BE2C (cell line): ENCODE results near the gene ZNF195. TPM values are rescaled to one million over a fixed set of nuclear protein-coding genes. Genes with fewer than 3 reads are reported as not detected.
"Not testable (repeated sequence)": the region's sequence is repeated elsewhere in the genome, so short reads cannot be mapped to it uniquely, and the experiment has no call there.

Source experiments
- DNase-seq: peaks from one replicate; pipeline ENCODE4 v3.0.0-alpha.2; 2020
- H3K27me3 ChIP-seq: fragments of 250-450 bp; sonication (Bioruptor Pico); 2 replicates; pipeline ENCODE4 v1.5.1; 2020; ENCODE audit warnings: mild to moderate bottlenecking
- H3K36me3 ChIP-seq: fragments of 250-450 bp; sonication (Bioruptor Pico); 2 replicates; pipeline ENCODE4 v1.5.1; 2020; ENCODE audit warnings: mild to moderate bottlenecking
- H3K4me1 ChIP-seq: fragments of 250-450 bp; sonication (Bioruptor Pico); 2 replicates; pipeline ENCODE4 v1.5.1; 2020
- H3K4me3 ChIP-seq: 2 replicates; pipeline ENCODE4 v1.5.1; 2011; ENCODE audit warnings: low read depth, low read length
- H3K9me3 ChIP-seq: fragments of 250-450 bp; sonication (Bioruptor Pico); 2 replicates; pipeline ENCODE4 v1.5.1; 2020
- polyA plus RNA-seq: library from polyadenylated mRNA; unstranded; fragments of >200 nt; gene quantifications from one replicate; pipeline ENCODE4 v1.2.1, GENCODE V29; 2012; ENCODE audit warnings: low read depth, missing spikeins; ENCODE audit not compliant: insufficient read length, insufficient read depth
- TF ChIP-seq, protein P1 (sequence below): IDR thresholded peaks from 2 replicates; pipeline ENCODE4 v1.5.1; 2012; ENCODE audit warnings: mild to moderate bottlenecking, low read depth, low read length

The ZNF195 gene
- 20.1 TPM for polyA plus RNA-seq

GRCh38 chr11:3378426-3379423 is at the start of gene ZNF195:
Gene ZNF195 (minus strand): TSS chr11:3379146. CDS start chr11:3379040, 106 bp downstream.
- TF ChIP-seq, protein P1, sequence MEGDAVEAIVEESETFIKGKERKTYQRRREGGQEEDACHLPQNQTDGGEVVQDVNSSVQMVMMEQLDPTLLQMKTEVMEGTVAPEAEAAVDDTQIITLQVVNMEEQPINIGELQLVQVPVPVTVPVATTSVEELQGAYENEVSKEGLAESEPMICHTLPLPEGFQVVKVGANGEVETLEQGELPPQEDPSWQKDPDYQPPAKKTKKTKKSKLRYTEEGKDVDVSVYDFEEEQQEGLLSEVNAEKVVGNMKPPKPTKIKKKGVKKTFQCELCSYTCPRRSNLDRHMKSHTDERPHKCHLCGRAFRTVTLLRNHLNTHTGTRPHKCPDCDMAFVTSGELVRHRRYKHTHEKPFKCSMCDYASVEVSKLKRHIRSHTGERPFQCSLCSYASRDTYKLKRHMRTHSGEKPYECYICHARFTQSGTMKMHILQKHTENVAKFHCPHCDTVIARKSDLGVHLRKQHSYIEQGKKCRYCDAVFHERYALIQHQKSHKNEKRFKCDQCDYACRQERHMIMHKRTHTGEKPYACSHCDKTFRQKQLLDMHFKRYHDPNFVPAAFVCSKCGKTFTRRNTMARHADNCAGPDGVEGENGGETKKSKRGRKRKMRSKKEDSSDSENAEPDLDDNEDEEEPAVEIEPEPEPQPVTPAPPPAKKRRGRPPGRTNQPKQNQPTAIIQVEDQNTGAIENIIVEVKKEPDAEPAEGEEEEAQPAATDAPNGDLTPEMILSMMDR: no peak
- H3K27me3 ChIP-seq: no peaks in the 10 kb centered on the region
- DNase-seq: peak; percentile 95
- H3K4me1 ChIP-seq: no peaks in the 10 kb centered on the region
- H3K36me3 ChIP-seq: peaks cover 31% of the 10 kb centered on the region
- no peaks in the 10 kb centered on the region for H3K9me3 ChIP-seq
- peak within 1 kb of the TSS; percentile 88 for H3K4me3 ChIP-seq

DNA sequence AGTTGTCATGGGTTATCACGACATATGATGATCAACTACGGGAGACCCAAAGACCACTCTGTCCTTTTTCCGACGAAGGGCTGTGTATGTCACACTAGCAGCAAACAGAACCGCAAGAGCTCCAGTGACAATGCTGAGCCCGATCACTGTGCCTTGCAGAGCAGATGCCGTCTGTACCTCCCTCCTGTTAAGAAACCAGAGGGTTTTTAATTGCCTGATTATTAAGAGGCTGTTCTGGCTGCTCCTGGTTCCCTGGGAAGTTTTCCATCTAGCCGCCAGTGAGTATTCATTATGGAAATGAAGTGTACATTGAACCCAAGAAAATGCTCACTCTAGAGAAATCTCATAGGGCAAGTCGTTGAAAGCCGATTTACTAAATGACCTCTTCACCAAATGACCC is 49.1 kb upstream of the ZNF195 start:
- DNase-seq: peak; percentile 43
- not testable (repeated sequence) for H3K9me3 ChIP-seq, H3K27me3 ChIP-seq, H3K36me3 ChIP-seq, H3K4me1 ChIP-seq
- H3K4me3 ChIP-seq: peak overlapping the region; percentile 11; the same call in 1 of the 2 replicates

- peak; percentile 31 for DNase-seq
- H3K9me3 ChIP-seq, H3K27me3 ChIP-seq, H3K4me3 ChIP-seq, H3K36me3 ChIP-seq, H3K4me1 ChIP-seq: not testable (repeated sequence)
Measured at GRCh38 chr11:3426541-3426940, 47.6 kb upstream of the ZNF195 start.

DNA sequence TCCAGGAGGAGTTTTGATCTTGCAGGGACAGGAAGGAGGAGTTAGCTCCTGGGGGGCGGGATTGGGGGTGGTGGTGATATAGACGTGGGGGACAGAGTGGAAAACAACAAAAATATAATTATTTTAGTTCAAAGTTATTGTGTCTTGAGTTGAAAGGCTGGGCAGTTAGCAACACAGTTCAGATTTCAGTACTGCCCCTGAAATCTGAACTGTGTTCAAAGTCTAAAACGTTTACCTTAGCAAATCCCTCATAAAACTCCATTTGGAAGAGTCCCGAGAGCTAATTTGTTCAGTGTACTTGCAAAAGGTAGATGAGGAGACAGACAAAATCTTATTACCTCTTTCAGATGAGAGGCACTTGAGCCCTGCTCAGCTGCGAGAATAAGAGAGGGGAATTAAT is 45.0 kb upstream of the ZNF195 start:
- H3K36me3 ChIP-seq, H3K4me3 ChIP-seq, DNase-seq, H3K9me3 ChIP-seq, H3K4me1 ChIP-seq, H3K27me3 ChIP-seq: not testable (repeated sequence)

- not testable (repeated sequence) for H3K36me3 ChIP-seq, H3K9me3 ChIP-seq, DNase-seq, H3K27me3 ChIP-seq, H3K4me1 ChIP-seq
- peak overlapping the region; percentile 35 for H3K4me3 ChIP-seq
Measured at GRCh38 chr11:3423138-3423731, 44.3 kb upstream of the ZNF195 start.

DNA sequence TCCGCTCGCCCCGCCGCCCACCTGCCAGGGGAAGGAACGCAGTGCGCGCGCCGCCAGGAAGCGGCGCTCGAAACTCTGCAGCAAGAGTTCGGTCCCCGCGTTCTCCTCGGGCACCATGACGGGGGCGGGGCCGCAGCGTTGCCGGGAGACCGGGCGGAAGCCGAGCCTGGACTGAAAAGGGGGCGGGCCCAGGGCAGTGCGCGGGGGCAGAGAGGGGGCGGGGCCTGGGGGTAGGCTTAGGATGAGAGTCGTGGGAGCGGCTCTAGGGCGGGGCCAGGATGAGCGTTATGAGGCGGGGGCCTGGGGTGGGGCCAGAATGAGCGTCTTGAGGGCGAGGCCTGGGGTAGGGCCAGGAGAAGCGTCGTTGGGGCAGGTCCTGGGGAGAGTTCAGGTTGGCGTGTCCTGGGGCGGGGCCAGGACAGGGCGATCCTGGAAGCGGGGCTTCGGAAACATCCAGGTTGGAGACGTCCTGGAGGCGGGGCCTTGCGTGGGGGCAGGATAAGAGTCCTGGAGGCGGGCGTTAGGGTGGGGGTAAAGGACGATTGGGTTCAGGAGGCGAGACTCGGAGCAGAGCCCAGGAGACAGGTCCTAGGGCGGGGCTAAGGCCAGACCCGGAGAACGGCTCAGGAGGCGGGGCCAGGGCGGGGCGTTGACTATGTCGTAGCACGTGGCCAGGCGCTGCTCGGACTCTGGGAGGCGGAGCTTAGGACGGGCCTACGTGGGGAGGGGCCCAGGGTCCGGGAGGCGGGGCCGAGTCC is 43.6 kb upstream of the ZNF195 start:
- not testable (repeated sequence) for H3K27me3 ChIP-seq, H3K9me3 ChIP-seq, H3K36me3 ChIP-seq, H3K4me1 ChIP-seq
- peak overlapping the region; percentile 54 for H3K4me3 ChIP-seq
- peak; percentile 96 for DNase-seq

GRCh38 chr11:3421608-3422379 is 42.8 kb upstream of the ZNF195 start:
- H3K36me3 ChIP-seq, H3K9me3 ChIP-seq, H3K4me1 ChIP-seq, H3K27me3 ChIP-seq: not testable (repeated sequence)
- H3K4me3 ChIP-seq: peak overlapping the region; percentile 54
- DNase-seq: peak; percentile 47

- H3K27me3 ChIP-seq, H3K4me3 ChIP-seq, H3K4me1 ChIP-seq, H3K9me3 ChIP-seq, DNase-seq, H3K36me3 ChIP-seq: not testable (repeated sequence)
Measured at GRCh38 chr11:3420281-3421042, 41.5 kb upstream of the ZNF195 start.

DNA sequence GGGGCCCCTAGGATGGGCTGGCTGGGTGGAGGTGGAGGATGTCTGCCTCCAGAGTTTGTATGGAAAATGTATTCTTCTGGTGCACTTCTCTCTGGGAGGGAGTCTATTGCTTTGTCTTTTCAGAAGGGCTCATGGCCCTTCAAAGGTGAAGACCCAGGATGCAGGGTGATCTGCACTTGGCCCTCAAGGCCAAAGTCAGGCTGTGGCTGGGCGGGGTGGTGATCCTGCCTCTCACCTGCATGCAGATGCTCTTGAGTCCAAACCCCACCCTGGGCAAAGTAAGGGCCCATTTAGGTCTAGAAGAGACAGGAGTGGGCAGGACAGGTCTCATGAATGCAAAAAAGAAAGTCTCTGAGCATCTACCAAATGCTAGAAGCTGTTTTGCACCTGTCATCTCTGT is 40.5 kb upstream of the ZNF195 start:
- not testable (repeated sequence) for H3K27me3 ChIP-seq, DNase-seq, H3K36me3 ChIP-seq, H3K4me1 ChIP-seq, H3K9me3 ChIP-seq, H3K4me3 ChIP-seq
